ENCODE data around the gene KREMEN1. TPM values are rescaled to one million over a fixed set of nuclear protein-coding genes. Genes with fewer than 3 reads are reported as not detected.

The KREMEN1 gene
- total and polyA plus RNA-seq, 2 of the 4 experiments (the other 2 are of a cell fraction) = 2.9 to 4.6 TPM

DNA sequence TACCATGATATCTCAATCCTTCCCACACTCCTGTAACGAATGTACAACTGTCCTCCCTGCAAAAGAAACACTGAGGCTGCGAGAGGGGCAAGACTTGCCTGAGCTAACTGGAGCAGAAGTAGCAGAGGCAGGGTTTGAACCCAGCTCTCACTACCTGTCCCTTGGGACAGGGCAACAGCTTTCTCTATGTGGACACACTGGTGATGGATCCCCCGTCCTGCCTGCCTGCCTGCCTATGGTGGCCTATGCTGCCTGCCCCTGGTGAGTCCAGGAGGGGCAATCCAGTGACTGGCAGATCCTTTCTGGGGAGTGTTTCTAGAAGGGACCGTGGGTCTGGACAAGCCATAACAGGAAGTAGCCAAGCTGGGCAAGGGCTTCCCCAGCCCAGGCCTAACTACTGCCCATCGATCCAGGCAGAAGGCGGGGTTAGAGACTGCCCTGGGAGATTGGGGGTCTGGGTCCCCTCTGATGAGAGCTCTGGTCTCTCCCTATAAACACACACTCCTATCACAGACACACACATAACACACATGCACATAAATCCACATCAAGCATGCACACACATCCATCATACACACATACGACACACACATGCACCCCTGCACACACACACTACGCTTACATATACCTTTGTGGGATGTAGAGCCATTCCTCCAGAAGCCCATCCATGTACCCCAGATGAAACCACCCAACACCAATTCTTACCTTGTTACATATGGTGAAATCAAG lies 131.8 kb downstream of the KREMEN1 start (continued):
- TF ChIP-seq, protein P1, sequence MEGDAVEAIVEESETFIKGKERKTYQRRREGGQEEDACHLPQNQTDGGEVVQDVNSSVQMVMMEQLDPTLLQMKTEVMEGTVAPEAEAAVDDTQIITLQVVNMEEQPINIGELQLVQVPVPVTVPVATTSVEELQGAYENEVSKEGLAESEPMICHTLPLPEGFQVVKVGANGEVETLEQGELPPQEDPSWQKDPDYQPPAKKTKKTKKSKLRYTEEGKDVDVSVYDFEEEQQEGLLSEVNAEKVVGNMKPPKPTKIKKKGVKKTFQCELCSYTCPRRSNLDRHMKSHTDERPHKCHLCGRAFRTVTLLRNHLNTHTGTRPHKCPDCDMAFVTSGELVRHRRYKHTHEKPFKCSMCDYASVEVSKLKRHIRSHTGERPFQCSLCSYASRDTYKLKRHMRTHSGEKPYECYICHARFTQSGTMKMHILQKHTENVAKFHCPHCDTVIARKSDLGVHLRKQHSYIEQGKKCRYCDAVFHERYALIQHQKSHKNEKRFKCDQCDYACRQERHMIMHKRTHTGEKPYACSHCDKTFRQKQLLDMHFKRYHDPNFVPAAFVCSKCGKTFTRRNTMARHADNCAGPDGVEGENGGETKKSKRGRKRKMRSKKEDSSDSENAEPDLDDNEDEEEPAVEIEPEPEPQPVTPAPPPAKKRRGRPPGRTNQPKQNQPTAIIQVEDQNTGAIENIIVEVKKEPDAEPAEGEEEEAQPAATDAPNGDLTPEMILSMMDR (conservative IDR thresholded peaks at IDR 0.05; ENCODE audit: low read depth, low read length) = no peak

DNA sequence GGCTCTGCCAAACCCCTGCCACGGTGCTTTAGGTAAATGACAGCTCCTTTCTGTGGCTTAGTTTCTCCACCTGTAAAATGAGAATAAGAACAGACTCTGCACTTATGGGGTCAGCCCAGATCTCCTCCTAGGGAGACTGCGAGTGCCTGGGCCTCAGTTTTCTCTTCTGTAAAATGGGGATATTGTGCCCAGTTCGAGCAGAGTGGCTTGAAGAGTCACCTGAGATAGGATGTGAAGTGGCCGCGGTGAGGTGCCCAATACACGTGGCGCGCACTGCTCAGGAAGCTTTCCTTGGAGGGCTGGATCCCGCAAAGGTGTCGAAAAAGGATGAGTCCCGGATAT lies 132.4 kb downstream of the KREMEN1 start:
- in situ Hi-C loops (cut with MboI; ENCODE audit: low sequenced_read_pairs) = no loop called here
- no peaks in the 10 kb centered on the region for H3K9me3 ChIP-seq (ENCODE audit: control insufficient read depth, insufficient read depth, low read length)
- TF ChIP-seq RFX5 (IDR thresholded peaks at IDR 0.05; ENCODE audit: low read depth, low read length) (no peak), FOS (IDR thresholded peaks at IDR 0.05; ENCODE audit: low read depth, low read length) (no peak), RCOR1 (IDR thresholded peaks at IDR 0.05; ENCODE audit: insufficient replicate concordance, low read length) (no peak), NFE2L2 (IDR thresholded peaks at IDR 0.05; ENCODE audit: low read depth, low read length) (no peak), BHLHE40 (IDR thresholded peaks at IDR 0.05; ENCODE audit: low read depth, low read length) (no peak), CEBPB (IDR thresholded peaks at IDR 0.05; ENCODE audit: low read depth, low read length) (no peak), POLR2A (IDR thresholded peaks at IDR 0.05; ENCODE audit: low read depth, low read length) (no peak), MXI1 (IDR thresholded peaks at IDR 0.05; ENCODE audit: borderline replicate concordance, low read depth, low read length) (no peak), CHD1 (IDR thresholded peaks at IDR 0.05; ENCODE audit: low read depth, low read length) (no peak)
- TF ChIP-seq, protein P2, sequence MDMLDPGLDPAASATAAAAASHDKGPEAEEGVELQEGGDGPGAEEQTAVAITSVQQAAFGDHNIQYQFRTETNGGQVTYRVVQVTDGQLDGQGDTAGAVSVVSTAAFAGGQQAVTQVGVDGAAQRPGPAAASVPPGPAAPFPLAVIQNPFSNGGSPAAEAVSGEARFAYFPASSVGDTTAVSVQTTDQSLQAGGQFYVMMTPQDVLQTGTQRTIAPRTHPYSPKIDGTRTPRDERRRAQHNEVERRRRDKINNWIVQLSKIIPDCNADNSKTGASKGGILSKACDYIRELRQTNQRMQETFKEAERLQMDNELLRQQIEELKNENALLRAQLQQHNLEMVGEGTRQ (IDR thresholded peaks at IDR 0.05; ENCODE audit: low read depth, low read length) = no peak
- TF ChIP-seq, protein P1 (conservative IDR thresholded peaks at IDR 0.05; ENCODE audit: low read depth, low read length) = no peak

More for the DNA sequence above, 132.4 kb downstream of the KREMEN1 start:
- Histone ChIP-seq H3K79me1 (ENCODE audit: low read depth in 1 of 2, low read length in 2 of 2) (no peaks in the 10 kb centered on the region), H4K8ac (ENCODE audit: low read depth in 2 of 2, low read length in 2 of 2) (peak overlapping the region in 1 of 2 experiments; percentile 71; a peak in 1 of 4 replicates), H3K4ac (ENCODE audit: low read depth, low read length) (no peak overlapping the region), H4K91ac (ENCODE audit: insufficient read depth, low read depth, low read length) (peak overlapping the region; percentile 6; the same call in 1 of the 2 replicates), H2BK20ac (ENCODE audit: low read depth, low read length) (no peak overlapping the region), H2AFZ (replicated peaks; ENCODE audit: low read length, poor library complexity) (peak overlapping the region; percentile 73), H2BK5ac (ENCODE audit: low read depth, low read length, poor library complexity, severe bottlenecking) (no peak overlapping the region), H3K4me3 (ENCODE audit: insufficient read depth, low read depth, low read length) (peak overlapping the region; percentile 34), H3K14ac (replicated peaks; ENCODE audit: low read depth, low read length) (no peak overlapping the region), H2BK15ac (ENCODE audit: low read depth, low read length) (no peak overlapping the region), H2BK120ac (ENCODE audit: low read depth, low read length) (0 out of 2 replicates have a peak overlapping the region, but pooled peaks have one; percentile 8), H3K23ac (ENCODE audit: low read depth, low read length) (peak overlapping the region; percentile 5; the same call in 1 of the 2 replicates), H3K36me3 (ENCODE audit: control insufficient read depth, insufficient read depth, low read length) (no peaks in the 10 kb centered on the region), H3K4me2 (ENCODE audit: low read depth, low read length) (peak overlapping the region; percentile 1; the same call in 1 of the 2 replicates), H3K27me3 (ENCODE audit: control insufficient read depth, insufficient read depth, low read length) (peaks cover 13% of the 10 kb centered on the region), H3K56ac (ENCODE audit: extremely low read depth, insufficient read depth, low read length) (no peak overlapping the region), H4K5ac (ENCODE audit: low read depth, low read length) (no peak overlapping the region), H3K27ac (ENCODE audit: insufficient read depth, low read length) (no peak overlapping the region), H2AK5ac (ENCODE audit: low read depth, low read length) (peak overlapping the region; percentile 30), H3K4me1 (ENCODE audit: control insufficient read depth, insufficient read depth, low read length) (peaks cover 9% of the 10 kb centered on the region; the same call in 1 of the 2 replicates), H3K18ac (ENCODE audit: low read depth, low read length) (no peak overlapping the region), H3K9me1 (ENCODE audit: insufficient read depth, low read length) (peaks cover 13% of the 10 kb centered on the region), H2AK9ac (replicated peaks; ENCODE audit: low read depth, low read length, poor library complexity) (peak overlapping the region; percentile 52), H3K9ac (ENCODE audit: low read depth, low read length) (no peak overlapping the region), H4K20me1 (ENCODE audit: insufficient read depth, low read length) (no peaks in the 10 kb centered on the region)
- WGBS, 2 experiments (ENCODE audit: extremely low coverage in 2 of 2, insufficient read length in 1 of 2) = 67% methylated on average over 10 of the region's 11 CpGs; no CpG with 5 or more reads in 1 of the 2 experiments
- intact Hi-C loops (cut with micrococcal nuclease) (no loop called here), dilution Hi-C loops (cut with HindIII; ENCODE audit: low sequenced_read_pairs, unreplicated experiment) (no loop called here)
- ChIA-PET CTCF (interaction anchor here (0.6 kb wide), 1 partner anchor 31 kb away, joined by 4 read pairs; no protein-coding TSS in a partner anchor), POLR2A (ENCODE audit: unreplicated experiment) (no interaction called here)
- DNase-seq (no peak), ATAC-seq (ENCODE audit: low read depth) (no peak)
- no TSS peak for BruUV-seq (replicated peaks)
